Measurements from ENCODE around the gene GAREM2.

The GAREM2 gene

GRCh38 chr2:26184555-26185303 is 11.8 kb downstream of the GAREM2 start:
- Histone ChIP-seq H3K4me3 (ENCODE audit: low read length) (peak overlapping the region; percentile 67), H3K79me2 (ENCODE audit: control insufficient read depth, low read length) (no peaks in the 10 kb centered on the region), H3K4me1 (ENCODE audit: control insufficient read depth, low read length) (0 out of 2 replicates have a peak, but pooled peaks cover 3% of the 10 kb centered on the region), H3K36me3 (ENCODE audit: control insufficient read depth, low read length) (no peaks in the 10 kb centered on the region), H4K20me1 (ENCODE audit: control insufficient read depth, insufficient read depth, low read depth, low read length) (no peaks in the 10 kb centered on the region), H3F3A (ENCODE audit: control insufficient read depth, insufficient read depth) (no peaks in the 10 kb centered on the region), H3K4me2 (ENCODE audit: low read length) (peak overlapping the region; percentile 64), H3K9me3 (ENCODE audit: control insufficient read depth, insufficient read depth, low read length) (no peaks in the 10 kb centered on the region), H3K27ac (ENCODE audit: low read depth, low read length) (no peak overlapping the region), H3K9me2 (replicated peaks; ENCODE audit: control insufficient read depth, low read length) (no peaks in the 10 kb centered on the region), H3K27me3 (ENCODE audit: control insufficient read depth, low read length) (peaks cover 4% of the 10 kb centered on the region)
- TF ChIP-seq CTCF (IDR thresholded peaks at IDR 0.05; ENCODE audit: low read depth, low read length, poor library complexity, severe bottlenecking) (no peak), EZH2phosphoT487 (IDR thresholded peaks at IDR 0.05; ENCODE audit: borderline replicate concordance, low read length) (no peak)

GRCh38 chr2:26185304-26185928 is 12.5 kb downstream of the GAREM2 start:
- H3K4me1 ChIP-seq (ENCODE audit: control insufficient read depth, low read length), result 0 out of 2 replicates have a peak, but pooled peaks cover 3% of the 10 kb centered on the region
- H3K27me3 ChIP-seq (ENCODE audit: control insufficient read depth, low read length), result no peaks in the 10 kb centered on the region; the same call in 1 of the 2 replicates
- H4K20me1 ChIP-seq (ENCODE audit: control insufficient read depth, insufficient read depth, low read depth, low read length), result no peaks in the 10 kb centered on the region
- H3K79me2 ChIP-seq (ENCODE audit: control insufficient read depth, low read length), result no peaks in the 10 kb centered on the region
- no peak for TF ChIP-seq CTCF (IDR thresholded peaks at IDR 0.05; ENCODE audit: low read depth, low read length, poor library complexity, severe bottlenecking)
- TF ChIP-seq EZH2phosphoT487 (IDR thresholded peaks at IDR 0.05; ENCODE audit: borderline replicate concordance, low read length), result no peak
- H3K4me3 ChIP-seq (ENCODE audit: low read length), result peak overlapping the region; percentile 67
- H3K4me2 ChIP-seq (ENCODE audit: low read length), result peak overlapping the region; percentile 64
- H3F3A ChIP-seq (ENCODE audit: control insufficient read depth, insufficient read depth), result no peaks in the 10 kb centered on the region
- no peaks in the 10 kb centered on the region for H3K36me3 ChIP-seq (ENCODE audit: control insufficient read depth, low read length)
- no peaks in the 10 kb centered on the region for H3K9me2 ChIP-seq (replicated peaks; ENCODE audit: control insufficient read depth, low read length)
- H3K27ac ChIP-seq (ENCODE audit: low read depth, low read length), result no peak overlapping the region
- no peaks in the 10 kb centered on the region for H3K9me3 ChIP-seq (ENCODE audit: control insufficient read depth, insufficient read depth, low read length)

GRCh38 chr2:26185954-26186770 is 13.3 kb downstream of the GAREM2 start:
- Histone ChIP-seq H3K27me3 (ENCODE audit: control insufficient read depth, low read length) (no peaks in the 10 kb centered on the region), H3K9me3 (ENCODE audit: control insufficient read depth, insufficient read depth, low read length) (no peaks in the 10 kb centered on the region), H3K79me2 (ENCODE audit: control insufficient read depth, low read length) (no peaks in the 10 kb centered on the region), H4K20me1 (ENCODE audit: control insufficient read depth, insufficient read depth, low read depth, low read length) (no peaks in the 10 kb centered on the region), H3K9me2 (replicated peaks; ENCODE audit: control insufficient read depth, low read length) (no peaks in the 10 kb centered on the region), H3F3A (ENCODE audit: control insufficient read depth, insufficient read depth) (no peaks in the 10 kb centered on the region), H3K4me3 (ENCODE audit: low read length) (peak overlapping the region; percentile 67), H3K4me1 (ENCODE audit: control insufficient read depth, low read length) (0 out of 2 replicates have a peak, but pooled peaks cover 3% of the 10 kb centered on the region), H3K4me2 (ENCODE audit: low read length) (peak overlapping the region; percentile 64), H3K27ac (ENCODE audit: low read depth, low read length) (no peak overlapping the region), H3K36me3 (ENCODE audit: control insufficient read depth, low read length) (peaks cover 5% of the 10 kb centered on the region)
- TF ChIP-seq EZH2phosphoT487 (IDR thresholded peaks at IDR 0.05; ENCODE audit: borderline replicate concordance, low read length), result no peak
- TF ChIP-seq CTCF (IDR thresholded peaks at IDR 0.05; ENCODE audit: low read depth, low read length, poor library complexity, severe bottlenecking), result no peak
